Spleen (tissue), 11 donors: ENCODE data around the gene TBC1D9B. TPM values are rescaled to one million over a fixed set of nuclear protein-coding genes. Genes with fewer than 3 reads are reported as not detected.

Source experiments
- DNase-seq: peaks from one replicate; pipeline ENCODE4 v3.0.0-alpha.2; 2020
- H3K27ac ChIP-seq, 8 donors: fragments of 200-600 bp; sonication (generic) in 7 of 8; 1 replicate in 4 of 8; 2 replicates in 4 of 8; pipeline versions ENCODE4 v1.5.0 to v1.8.0; 2016 to 2021; ENCODE audit warnings: inconsistent platforms in 4 of 8, mild to moderate bottlenecking in 4 of 8, moderate library complexity in 1 of 8
- H3K27me3 ChIP-seq, 7 donors: fragments of 200-600 bp; sonication (generic) in 6 of 7; replicated peaks in 1 of 7; 1 replicate in 4 of 7; 2 replicates in 3 of 7; pipeline versions ENCODE4 v1.5.0 to v1.8.0; 2016 to 2021; ENCODE audit warnings: inconsistent platforms in 3 of 7, mild to moderate bottlenecking in 1 of 7
- H3K36me3 ChIP-seq, 6 donors: fragments of 200-600 bp; sonication (generic) in 5 of 6; 1 replicate in 4 of 6; 2 replicates in 2 of 6; pipeline versions ENCODE4 v1.5.0 to v1.8.0; 2016 to 2021; ENCODE audit warnings: inconsistent platforms in 2 of 6
- H3K4me1 ChIP-seq, 6 donors: fragments of 200-600 bp; sonication (generic) in 5 of 6; 1 replicate in 3 of 6; 2 replicates in 3 of 6; pipeline versions ENCODE4 v1.5.0 to v1.8.0; 2016 to 2021; ENCODE audit warnings: inconsistent platforms in 3 of 6
- H3K4me3 ChIP-seq, 8 donors: fragments of 200-600 bp; sonication (generic) in 7 of 8; 1 replicate in 4 of 8; 2 replicates in 4 of 8; pipeline versions ENCODE4 v1.5.0 to v1.8.0; 2016 to 2021; ENCODE audit warnings: inconsistent platforms in 4 of 8, mild to moderate bottlenecking in 4 of 8, moderate library complexity in 2 of 8
- H3K9me3 ChIP-seq, 8 donors: fragments of 200-600 bp; sonication (generic) in 7 of 8; 1 replicate in 4 of 8; 2 replicates in 4 of 8; pipeline versions ENCODE4 v1.5.0 to v1.8.0; 2016 to 2021; ENCODE audit warnings: inconsistent platforms in 4 of 8
- POLR2A ChIP-seq, 3 donors: fragments of 450-650 bp; IDR thresholded peaks; one replicate each; pipeline ENCODE4 v1.5.1; 2017; ENCODE audit warnings: antibody characterized with exemption in 3 of 3, mild to moderate bottlenecking in 1 of 3
- POLR2AphosphoS5 ChIP-seq, 3 donors: sonication (generic); formaldehyde crosslinking; IDR thresholded peaks; one replicate each; pipeline ENCODE4 v1.5.1; 2017; ENCODE audit warnings: antibody characterized with exemption in 3 of 3
- WGBS, 5 donors: extraction: QIAGEN DNeasy Blood & Tissue Kit in 3 of 5; methylation state at CpG; one replicate each; pipeline versions ENCODE4 v1.1.5 to v1.1.7; 2013 to 2018; 5-methylcytosine and 5-hydroxymethylcytosine counted together
- intact Hi-C: fragments of 100-400 bp; cut with DNase I; formaldehyde crosslinking; loops from one replicate; pipeline ENCODE4 v1.15.0; 2023; ENCODE audit warnings: low total_unique reads
- polyA plus RNA-seq, 3 donors: library from polyadenylated mRNA; stranded (reverse); fragments of 200-250 nt; gene quantifications; one replicate each; pipeline ENCODE4 v1.2.1, GENCODE V29; 2013
- total RNA-seq, 7 donors: library from RNA; depleted of rRNA in 3 of 7; stranded (reverse); fragments of >200 nt in 3 of 7; fragmentation: NEBNext Ultra II Directional in 4 of 7; extraction: Animal tissue kit (Norgen Biotek cat#: 25700) in 4 of 7; gene quantifications; one replicate each; pipeline versions ENCODE4 v1.1.0 to v1.2.1, GENCODE V29; 2016 to 2021
- TF ChIP-seq, protein P1 (sequence below), 11 experiments: fragments of 200-600 bp in 7 of 11; fragments of 450-650 bp in 4 of 11; sonication (generic) in 4 of 11; IDR thresholded peaks in 8 of 11; conservative IDR thresholded peaks in 3 of 11; 1 replicate in 7 of 11; 2 replicates in 4 of 11; pipeline versions ENCODE4 v1.4.0 to v1.8.0; 2016 to 2021; ENCODE audit warnings: antibody characterized with exemption in 11 of 11, inconsistent platforms in 4 of 11, mild to moderate bottlenecking in 1 of 11
- donor health status: healthy with polysubstance abuse.
- donor health status: DM: no; HTN: no; CAD: no; lungs with moderate emphysema.
- donor health status: DM: no; HTN: no; CAD: no.
- donor health status: Bipolar disorder and iron deficiency.
- donor health status: healthy.
- donor health status: DM: no; HTN: no; CAD: no.
- donor health status: DM: yes; HTN: yes; CAD: no.

Gene TBC1D9B
- total and polyA plus RNA-seq, 10 donors, result 29.5 to 140 (median 109) TPM

DNA sequence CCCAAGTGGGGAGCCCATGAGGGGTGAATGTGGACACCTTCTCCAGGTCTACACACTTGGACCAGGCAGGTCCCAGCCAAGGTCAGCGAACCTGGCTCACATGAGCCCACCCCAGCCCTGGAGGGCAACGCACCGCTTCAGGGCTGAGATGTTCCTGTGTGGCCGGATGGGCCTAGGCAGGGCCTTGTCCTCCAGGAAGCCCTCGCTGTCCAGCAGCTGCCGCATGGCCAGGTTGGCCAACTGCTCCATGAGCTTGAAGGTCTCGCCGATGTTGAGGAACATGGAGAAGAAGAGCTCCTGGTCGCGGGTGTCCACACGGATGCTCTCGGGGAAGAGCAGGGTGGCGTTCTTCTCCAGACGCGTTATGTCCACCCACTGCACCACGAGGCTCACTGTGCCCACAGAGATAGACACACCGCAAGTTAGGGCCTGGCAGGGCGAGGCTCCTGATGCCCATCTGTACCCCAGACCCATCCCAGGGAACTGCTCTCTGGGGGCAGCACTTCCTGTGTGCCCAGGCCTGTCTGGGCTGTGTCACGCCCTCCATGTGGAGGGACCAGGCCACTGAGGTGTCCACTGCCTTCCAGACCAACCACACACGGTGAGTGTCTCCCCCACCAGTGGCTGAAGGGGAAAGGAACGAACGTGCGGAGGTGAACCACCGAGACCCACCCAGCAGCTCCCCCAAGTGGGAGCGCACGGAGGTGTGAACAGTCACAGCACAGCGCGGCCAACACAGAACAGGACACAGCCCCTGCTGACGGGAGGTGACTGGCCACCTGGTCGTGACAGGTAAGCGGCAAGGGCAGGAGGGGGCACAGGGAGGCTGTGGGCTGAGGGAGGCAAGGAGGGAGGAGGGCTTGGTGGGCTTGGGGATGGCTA is 14.4 kb downstream of the TBC1D9B start:
- no peak for DNase-seq
- H3K9me3 ChIP-seq, result no peaks in the 10 kb centered on the region
- intact Hi-C loops, result no loop called here
- no peaks in the 10 kb centered on the region for H3K27me3 ChIP-seq
- H3K4me3 ChIP-seq, result no peak overlapping the region
- peaks cover 0 to 16% (median 8%) of the 10 kb centered on the region in 6 donors for H3K4me1 ChIP-seq
- 92 to 96% (median 94%) methylated on average over 27 to 31 of the region's 31 CpGs for WGBS, 5 donors
- peaks cover 5 to 100% (median 95%) of the 10 kb centered on the region in 6 donors for H3K36me3 ChIP-seq
- no peak overlapping the region for H3K27ac ChIP-seq
- TF ChIP-seq, protein P1, sequence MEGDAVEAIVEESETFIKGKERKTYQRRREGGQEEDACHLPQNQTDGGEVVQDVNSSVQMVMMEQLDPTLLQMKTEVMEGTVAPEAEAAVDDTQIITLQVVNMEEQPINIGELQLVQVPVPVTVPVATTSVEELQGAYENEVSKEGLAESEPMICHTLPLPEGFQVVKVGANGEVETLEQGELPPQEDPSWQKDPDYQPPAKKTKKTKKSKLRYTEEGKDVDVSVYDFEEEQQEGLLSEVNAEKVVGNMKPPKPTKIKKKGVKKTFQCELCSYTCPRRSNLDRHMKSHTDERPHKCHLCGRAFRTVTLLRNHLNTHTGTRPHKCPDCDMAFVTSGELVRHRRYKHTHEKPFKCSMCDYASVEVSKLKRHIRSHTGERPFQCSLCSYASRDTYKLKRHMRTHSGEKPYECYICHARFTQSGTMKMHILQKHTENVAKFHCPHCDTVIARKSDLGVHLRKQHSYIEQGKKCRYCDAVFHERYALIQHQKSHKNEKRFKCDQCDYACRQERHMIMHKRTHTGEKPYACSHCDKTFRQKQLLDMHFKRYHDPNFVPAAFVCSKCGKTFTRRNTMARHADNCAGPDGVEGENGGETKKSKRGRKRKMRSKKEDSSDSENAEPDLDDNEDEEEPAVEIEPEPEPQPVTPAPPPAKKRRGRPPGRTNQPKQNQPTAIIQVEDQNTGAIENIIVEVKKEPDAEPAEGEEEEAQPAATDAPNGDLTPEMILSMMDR (IDR thresholded peaks at IDR 0.05 in 8 of 11, conservative IDR thresholded peaks at IDR 0.05 in 3 of 11), result no peak
- TF ChIP-seq POLR2AphosphoS5 (IDR thresholded peaks at IDR 0.05), result no peak

DNA sequence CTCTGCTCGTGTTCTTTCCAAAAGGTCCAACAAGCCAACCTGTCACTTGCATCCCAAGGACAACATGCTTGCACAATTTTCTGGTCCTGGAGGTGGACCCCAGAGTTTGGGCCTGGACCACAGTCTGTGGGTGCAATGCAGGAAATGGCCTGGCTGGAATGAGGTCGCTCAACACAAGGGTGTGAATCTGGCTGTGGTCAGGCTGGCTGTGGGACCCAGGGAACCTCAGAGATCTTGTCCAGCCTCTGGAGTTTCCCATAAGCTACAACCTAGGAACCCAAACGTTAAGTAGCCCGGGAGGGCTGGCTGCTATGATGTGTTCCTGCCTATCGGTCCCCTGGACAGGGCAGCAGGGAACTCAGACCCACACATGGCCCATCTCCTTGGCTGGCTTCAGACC is 15.4 kb downstream of the TBC1D9B start:
- intact Hi-C loops, result no loop called here

DNA sequence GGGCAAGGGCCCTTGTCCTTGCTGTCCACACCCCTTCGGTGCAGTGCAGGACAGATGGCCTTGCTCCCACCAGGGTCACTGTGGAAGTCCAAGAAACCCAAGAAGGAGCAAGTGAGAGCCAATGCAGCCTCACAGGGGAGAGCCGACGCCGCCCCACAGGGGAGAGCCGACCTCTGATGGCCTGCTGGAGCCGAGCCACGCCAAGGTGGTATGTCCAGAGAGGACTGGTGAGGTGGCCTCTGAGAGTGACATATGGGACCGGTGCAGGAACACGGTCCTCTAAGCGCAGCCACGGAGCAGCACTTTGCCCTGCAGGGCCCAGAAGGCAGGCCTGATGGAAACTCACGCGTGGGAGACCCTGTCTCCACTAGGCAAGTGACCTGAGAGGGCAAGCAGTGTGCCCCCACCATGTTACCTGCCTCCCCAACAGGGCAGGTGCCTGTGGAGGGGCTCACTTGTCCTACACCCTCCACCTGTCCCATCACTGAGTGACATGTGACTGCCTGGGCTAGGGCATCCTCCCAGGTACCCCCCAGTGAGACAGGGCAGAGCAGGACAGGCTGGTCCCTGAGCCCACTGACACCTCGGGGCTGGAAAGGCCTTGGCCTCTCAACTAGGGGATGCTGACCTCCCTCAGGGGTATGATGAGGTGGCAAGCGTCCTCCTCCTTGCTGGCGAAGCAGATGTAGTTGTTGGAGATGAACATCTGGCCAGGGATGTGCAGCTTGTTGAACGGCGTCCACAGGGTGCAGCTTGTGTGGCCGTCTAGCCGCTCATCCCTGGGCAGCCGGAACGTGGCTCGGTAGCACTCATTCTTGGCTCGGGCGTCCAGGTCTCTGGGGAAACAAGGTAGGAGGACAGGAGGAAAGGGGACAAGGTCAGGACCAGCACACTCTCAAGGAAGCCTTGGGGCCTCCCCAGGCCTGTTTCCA is 16.7 kb downstream of the TBC1D9B start:
- 93 to 98% (median 96%) methylated on average over 17 to 25 of the region's 25 CpGs for WGBS, 5 donors
- H3K27ac ChIP-seq, result no peak overlapping the region
- peaks cover 0 to 11% (median 7%) of the 10 kb centered on the region in 6 donors for H3K4me1 ChIP-seq
- no peak overlapping the region for H3K4me3 ChIP-seq
- no peak for DNase-seq
- intact Hi-C loops, result no loop called here
- peaks cover 5 to 100% (median 97%) of the 10 kb centered on the region in 6 donors for H3K36me3 ChIP-seq
- H3K9me3 ChIP-seq, result no peaks in the 10 kb centered on the region
- TF ChIP-seq, protein P1 (IDR thresholded peaks at IDR 0.05 in 8 of 11, conservative IDR thresholded peaks at IDR 0.05 in 3 of 11), result no peak
- TF ChIP-seq POLR2AphosphoS5 (IDR thresholded peaks at IDR 0.05), result no peak
- no peaks in the 10 kb centered on the region for H3K27me3 ChIP-seq

More for the DNA sequence above, 15.4 kb downstream of the TBC1D9B start:
- peaks cover 0 to 16% (median 8%) of the 10 kb centered on the region in 6 donors for H3K4me1 ChIP-seq
- 83 to 96% (median 90%) methylated on average over 5 of the region's 5 CpGs for WGBS, 5 donors
- DNase-seq, result no peak
- H3K9me3 ChIP-seq, result no peaks in the 10 kb centered on the region
- H3K27ac ChIP-seq, result no peak overlapping the region
- no peak for TF ChIP-seq POLR2A (IDR thresholded peaks at IDR 0.05)
- H3K4me3 ChIP-seq, result no peak overlapping the region
- H3K27me3 ChIP-seq, result no peaks in the 10 kb centered on the region
- H3K36me3 ChIP-seq, result peaks cover 5 to 100% (median 95%) of the 10 kb centered on the region in 6 donors

DNA sequence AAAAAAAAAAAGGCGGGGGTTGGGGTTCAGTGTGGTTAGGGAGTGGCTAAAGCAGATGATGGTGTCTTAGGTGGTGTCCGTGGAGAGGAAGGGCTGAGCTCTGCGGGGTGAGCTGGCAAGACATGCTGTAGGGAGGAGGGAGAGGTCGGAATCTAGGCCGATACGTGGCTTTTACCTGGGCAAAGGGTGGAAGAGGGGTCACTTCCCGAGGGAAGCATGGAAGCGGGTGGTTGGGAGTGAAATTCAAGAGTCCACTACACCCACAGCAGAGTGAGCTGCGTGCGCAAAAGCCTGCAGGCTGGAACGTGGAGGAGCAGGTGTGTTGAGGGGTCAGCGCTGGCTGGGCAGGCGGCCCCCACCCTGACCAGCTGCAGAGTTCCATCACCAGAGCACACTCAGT is 17.8 kb downstream of the TBC1D9B start:
- TF ChIP-seq POLR2A (IDR thresholded peaks at IDR 0.05), result no peak
- no peak for TF ChIP-seq POLR2AphosphoS5 (IDR thresholded peaks at IDR 0.05)
- TF ChIP-seq, protein P1 (IDR thresholded peaks at IDR 0.05 in 8 of 11, conservative IDR thresholded peaks at IDR 0.05 in 3 of 11), result no peak
- intact Hi-C loops, result no loop called here
- 91 to 97% (median 96%) methylated on average over 12 to 13 of the region's 13 CpGs for WGBS, 5 donors
- DNase-seq, result no peak
- Histone ChIP-seq H3K27ac (no peak overlapping the region), H3K36me3 (peaks cover 5 to 100% (median 96%) of the 10 kb centered on the region in 6 donors), H3K4me1 (no peaks in the 10 kb centered on the region), H3K4me3 (no peak overlapping the region), H3K27me3 (no peaks in the 10 kb centered on the region), H3K9me3 (peaks cover 0 to 3% (median 0%) of the 10 kb centered on the region in 8 donors)
